Lower leg skin (tissue), 4 donors: ENCODE results near the gene CORO1C. TPM values are rescaled to one million over a fixed set of nuclear protein-coding genes. Genes with fewer than 3 reads are reported as not detected.

Experiments
- DNase-seq, 2 donors: peaks; one replicate each; pipeline ENCODE4 v3.0.0-alpha.2; 2019; ENCODE audit warnings: low spot score in 2 of 2
- H3K4me3 ChIP-seq: fragments of 200-600 bp; sonication (generic); 2 replicates; pipeline ENCODE4 v1.5.1; 2017; ENCODE audit warnings: mild to moderate bottlenecking, low read depth; ENCODE audit not compliant: poor library complexity, severe bottlenecking
- CTCF ChIP-seq, 3 donors: fragments of 450-650 bp; IDR thresholded peaks; one replicate each; pipeline ENCODE4 v1.5.1; 2016; ENCODE audit warnings: antibody characterized with exemption in 3 of 3, mild to moderate bottlenecking in 3 of 3, moderate library complexity in 2 of 3
- POLR2A ChIP-seq, 2 donors: fragments of 450-650 bp; IDR thresholded peaks; one replicate each; pipeline ENCODE4 v1.6.1; 2016 to 2017; ENCODE audit warnings: antibody characterized with exemption in 2 of 2, mild to moderate bottlenecking in 1 of 2, moderate library complexity in 1 of 2
- WGBS, 2 donors: methylation state at CpG; one replicate each; pipeline ENCODE4 v1.1.5; 2018; 5-methylcytosine and 5-hydroxymethylcytosine counted together
- intact Hi-C: fragments of 100-400 bp; cut with DNase I; formaldehyde crosslinking; loops from one replicate; pipeline ENCODE4 v1.15.0; 2023; ENCODE audit warnings: low total_unique reads
- total RNA-seq, 4 donors: library from RNA; depleted of rRNA; stranded (reverse); fragments of >200 nt; gene quantifications; one replicate each; pipeline ENCODE4 v1.1.0, GENCODE V29; 2016

Gene CORO1C
- total RNA-seq, 4 donors from 2014 or later, result 86.5 to 193 (median 146) TPM

- WGBS, 2 donors, result 23 to 33% methylated on average over 4 of the region's 4 CpGs
- intact Hi-C loops, result no loop called here
- DNase-seq, result peak in 1 of 2 donors; percentile 79
- no peak overlapping the region for H3K4me3 ChIP-seq
- TF ChIP-seq POLR2A (IDR thresholded peaks at IDR 0.05) (no peak), CTCF (IDR thresholded peaks at IDR 0.05) (no peak)
Measured at GRCh38 chr12:108750526-108750925, 19.2 kb upstream of the CORO1C start.

- no peak overlapping the region for H3K4me3 ChIP-seq
- DNase-seq, result no peak
- intact Hi-C loops, result no loop called here
Measured at GRCh38 chr12:108747563-108747962, 16.2 kb upstream of the CORO1C start.

GRCh38 chr12:108745641-108746040 is 14.3 kb upstream of the CORO1C start:
- no peak overlapping the region for H3K4me3 ChIP-seq
- DNase-seq, result peak in 1 of 2 donors; percentile 60
- WGBS, 2 donors, result 86 to 96% methylated on average over 5 of the region's 5 CpGs
- intact Hi-C loops, result no loop called here
- TF ChIP-seq CTCF (IDR thresholded peaks at IDR 0.05), result no peak
- no peak for TF ChIP-seq POLR2A (IDR thresholded peaks at IDR 0.05)

More at GRCh38 chr12:108747563-108747962, 16.2 kb upstream of the CORO1C start:
- 94 to 98% methylated on average over 3 of the region's 3 CpGs for WGBS, 2 donors
- no peak for TF ChIP-seq CTCF (IDR thresholded peaks at IDR 0.05)
- no peak for TF ChIP-seq POLR2A (IDR thresholded peaks at IDR 0.05)

- DNase-seq, result peak in 1 of 2 donors; percentile 66
- WGBS, 2 donors, result 51 to 61% methylated on average over 5 of the region's 5 CpGs
- TF ChIP-seq CTCF (IDR thresholded peaks at IDR 0.05) (no peak), POLR2A (IDR thresholded peaks at IDR 0.05) (no peak)
- no peak overlapping the region for H3K4me3 ChIP-seq
- intact Hi-C loops, result no loop called here
Measured at GRCh38 chr12:108744021-108744897, 12.9 kb upstream of the CORO1C start.

- intact Hi-C loops, result no loop called here
- no peak overlapping the region for H3K4me3 ChIP-seq
- no peak for TF ChIP-seq CTCF (IDR thresholded peaks at IDR 0.05)
- TF ChIP-seq POLR2A (IDR thresholded peaks at IDR 0.05), result no peak
- WGBS, 2 donors, result 69% methylated on average over 2 of the region's 2 CpGs
- no peak for DNase-seq
Measured at GRCh38 chr12:108738170-108738569, 6.9 kb upstream of the CORO1C start.
